DND-41 (cell line): ENCODE results near the gene KIF13A.

Source experiments
- EZH2 ChIP-seq: IDR thresholded peaks from 3 replicates; pipeline ENCODE4 v1.6.1; 2012; ENCODE audit warnings: borderline replicate concordance, low read depth, mild to moderate bottlenecking, moderate library complexity, low read length, inconsistent platforms; ENCODE audit not compliant: severe bottlenecking
- TF ChIP-seq, protein P1 (sequence below): IDR thresholded peaks from 2 replicates; pipeline ENCODE4 v1.5.1; 2012; ENCODE audit warnings: borderline replicate concordance, low read length, moderate library complexity, mild to moderate bottlenecking; ENCODE audit not compliant: poor library complexity, severe bottlenecking; ENCODE audit errors: extremely low read depth

DNA sequence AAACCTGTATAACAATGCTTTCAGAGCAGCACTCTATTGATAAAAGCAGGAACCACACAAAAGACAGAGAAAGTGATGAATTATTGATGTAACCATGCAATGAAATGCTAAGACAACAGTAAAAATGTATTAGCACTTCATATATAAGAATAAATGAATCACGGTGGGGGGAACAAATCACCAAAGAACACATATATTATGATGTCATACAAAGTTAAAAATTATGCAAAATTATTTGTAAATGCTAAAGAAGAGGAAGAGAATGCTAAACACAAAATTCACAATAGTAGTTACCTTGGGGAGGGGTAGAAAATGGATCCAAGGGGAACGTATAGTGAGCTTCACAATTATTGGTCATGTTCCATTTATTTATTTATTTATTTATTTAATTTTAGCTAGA, 133.9 kb downstream of the KIF13A start:
- TF ChIP-seq, protein P1, sequence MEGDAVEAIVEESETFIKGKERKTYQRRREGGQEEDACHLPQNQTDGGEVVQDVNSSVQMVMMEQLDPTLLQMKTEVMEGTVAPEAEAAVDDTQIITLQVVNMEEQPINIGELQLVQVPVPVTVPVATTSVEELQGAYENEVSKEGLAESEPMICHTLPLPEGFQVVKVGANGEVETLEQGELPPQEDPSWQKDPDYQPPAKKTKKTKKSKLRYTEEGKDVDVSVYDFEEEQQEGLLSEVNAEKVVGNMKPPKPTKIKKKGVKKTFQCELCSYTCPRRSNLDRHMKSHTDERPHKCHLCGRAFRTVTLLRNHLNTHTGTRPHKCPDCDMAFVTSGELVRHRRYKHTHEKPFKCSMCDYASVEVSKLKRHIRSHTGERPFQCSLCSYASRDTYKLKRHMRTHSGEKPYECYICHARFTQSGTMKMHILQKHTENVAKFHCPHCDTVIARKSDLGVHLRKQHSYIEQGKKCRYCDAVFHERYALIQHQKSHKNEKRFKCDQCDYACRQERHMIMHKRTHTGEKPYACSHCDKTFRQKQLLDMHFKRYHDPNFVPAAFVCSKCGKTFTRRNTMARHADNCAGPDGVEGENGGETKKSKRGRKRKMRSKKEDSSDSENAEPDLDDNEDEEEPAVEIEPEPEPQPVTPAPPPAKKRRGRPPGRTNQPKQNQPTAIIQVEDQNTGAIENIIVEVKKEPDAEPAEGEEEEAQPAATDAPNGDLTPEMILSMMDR: no peak
- no peak for TF ChIP-seq EZH2
